ENCODE measurements around the gene PLAU. TPM values are rescaled to one million over a fixed set of nuclear protein-coding genes. Genes with fewer than 3 reads are reported as not detected.

Gene PLAU
- total RNA-seq, 1 experiment from 2014 or later: 1,582 TPM

DNA sequence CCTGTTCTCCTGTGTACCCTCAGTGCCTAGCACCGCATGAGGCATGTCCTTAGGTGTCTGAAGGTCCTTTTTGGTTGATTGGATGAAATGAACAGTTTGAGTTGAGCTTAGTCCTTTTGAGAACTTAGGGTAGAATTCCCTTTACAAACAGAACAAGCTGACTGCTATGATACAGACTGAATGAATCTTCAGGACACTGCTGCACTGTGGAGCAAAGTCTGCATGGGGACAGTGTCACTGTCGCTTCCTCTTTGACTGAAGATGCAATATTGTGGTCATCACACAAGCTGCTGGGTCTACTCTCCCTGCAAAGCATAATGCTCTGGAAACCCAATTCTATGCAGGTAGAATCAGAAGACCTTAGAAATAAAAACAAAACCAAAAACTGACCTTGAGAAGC, 8.6 kb upstream of the PLAU start:
- Histone ChIP-seq H3F3A (ENCODE audit: low read length, unreplicated experiment) (peaks cover 37% of the 10 kb centered on the region), H3K9ac (ENCODE audit: low read length) (no peak overlapping the region), H3K27ac (ENCODE audit: low read length) (no peak overlapping the region), H3K9me3 (ENCODE audit: low read length) (no peaks in the 10 kb centered on the region), H3K4me1 (ENCODE audit: insufficient read depth, low read length) (peaks cover 71% of the 10 kb centered on the region), H3K36me3 (ENCODE audit: low read depth, low read length) (no peaks in the 10 kb centered on the region), H3K4me2 (ENCODE audit: low read length) (no peak overlapping the region), H2AFZ (ENCODE audit: low read length) (no peak overlapping the region; the same call in 1 of the 2 replicates), H4K20me1 (ENCODE audit: low read length) (no peaks in the 10 kb centered on the region), H3K4me3 (ENCODE audit: low read length) (no peak overlapping the region), H3K9me2 (replicated peaks; ENCODE audit: low read length) (no peaks in the 10 kb centered on the region), H3K79me2 (ENCODE audit: low read length) (no peaks in the 10 kb centered on the region), H3K27me3 (ENCODE audit: low read length) (no peaks in the 10 kb centered on the region)
- intact Hi-C loops (cut with micrococcal nuclease): no loop called here
- TF ChIP-seq, protein P1, sequence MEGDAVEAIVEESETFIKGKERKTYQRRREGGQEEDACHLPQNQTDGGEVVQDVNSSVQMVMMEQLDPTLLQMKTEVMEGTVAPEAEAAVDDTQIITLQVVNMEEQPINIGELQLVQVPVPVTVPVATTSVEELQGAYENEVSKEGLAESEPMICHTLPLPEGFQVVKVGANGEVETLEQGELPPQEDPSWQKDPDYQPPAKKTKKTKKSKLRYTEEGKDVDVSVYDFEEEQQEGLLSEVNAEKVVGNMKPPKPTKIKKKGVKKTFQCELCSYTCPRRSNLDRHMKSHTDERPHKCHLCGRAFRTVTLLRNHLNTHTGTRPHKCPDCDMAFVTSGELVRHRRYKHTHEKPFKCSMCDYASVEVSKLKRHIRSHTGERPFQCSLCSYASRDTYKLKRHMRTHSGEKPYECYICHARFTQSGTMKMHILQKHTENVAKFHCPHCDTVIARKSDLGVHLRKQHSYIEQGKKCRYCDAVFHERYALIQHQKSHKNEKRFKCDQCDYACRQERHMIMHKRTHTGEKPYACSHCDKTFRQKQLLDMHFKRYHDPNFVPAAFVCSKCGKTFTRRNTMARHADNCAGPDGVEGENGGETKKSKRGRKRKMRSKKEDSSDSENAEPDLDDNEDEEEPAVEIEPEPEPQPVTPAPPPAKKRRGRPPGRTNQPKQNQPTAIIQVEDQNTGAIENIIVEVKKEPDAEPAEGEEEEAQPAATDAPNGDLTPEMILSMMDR (conservative IDR thresholded peaks at IDR 0.05; ENCODE audit: low read depth, low read length): no peak
- no TSS peak for BruUV-seq (replicated peaks)
- CTCF ChIA-PET: interaction anchor here (0.5 kb wide), 1 partner anchor 56 kb away, joined by 7 read pairs; no protein-coding TSS in a partner anchor
- no peak for DNase-seq
- no peak for ATAC-seq
- POLR2A ChIA-PET (ENCODE audit: unreplicated experiment): interaction anchor here (0.6 kb wide), 1 partner anchor 14 kb away, joined by 15 read pairs; no protein-coding TSS in a partner anchor

DNA sequence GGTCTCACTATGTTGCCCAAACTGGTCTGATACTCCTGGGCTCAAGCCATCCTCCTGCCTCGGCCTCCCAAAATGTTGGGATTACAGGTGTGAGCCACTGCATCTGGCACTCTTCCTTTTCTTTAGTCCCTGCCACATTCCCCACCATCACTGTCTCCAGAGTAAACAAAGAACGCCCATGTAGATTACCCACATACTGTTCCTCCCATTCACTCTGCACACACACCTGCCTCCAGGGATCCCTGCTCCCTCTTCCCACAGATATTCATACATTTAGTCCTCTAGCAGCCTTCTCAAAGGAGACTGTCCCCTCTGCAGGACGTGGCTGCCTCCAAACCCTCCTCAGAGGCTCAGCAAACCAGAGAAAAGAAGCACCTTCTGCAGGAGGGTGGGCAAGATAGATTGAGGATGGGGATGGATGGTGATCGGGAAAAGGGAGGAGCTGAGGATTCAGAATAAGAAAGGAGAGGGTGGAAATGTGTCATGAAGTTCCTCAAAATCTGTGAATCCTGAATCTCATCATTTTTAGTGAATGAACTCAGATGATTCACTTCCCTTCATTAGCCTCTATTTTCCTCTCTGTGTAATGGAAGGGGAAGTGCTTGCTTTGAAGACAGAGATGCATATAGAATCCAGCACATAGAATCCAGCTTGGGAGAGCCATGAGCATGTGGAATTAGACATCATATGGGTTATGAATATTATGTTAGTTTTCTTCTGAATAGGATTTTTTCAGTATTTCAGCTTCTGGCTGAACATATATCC, 5.5 kb upstream of the PLAU start:
- Histone ChIP-seq H3K4me1 (ENCODE audit: insufficient read depth, low read length) (peaks cover 71% of the 10 kb centered on the region), H3K36me3 (ENCODE audit: low read depth, low read length) (no peaks in the 10 kb centered on the region), H3K9ac (ENCODE audit: low read length) (peak overlapping the region; percentile 50), H2AFZ (ENCODE audit: low read length) (no peak overlapping the region), H3K27me3 (ENCODE audit: low read length) (no peaks in the 10 kb centered on the region), H3K9me3 (ENCODE audit: low read length) (no peaks in the 10 kb centered on the region), H3K27ac (ENCODE audit: low read length) (peak overlapping the region; percentile 78), H3F3A (ENCODE audit: low read length, unreplicated experiment) (peaks cover 40% of the 10 kb centered on the region), H3K79me2 (ENCODE audit: low read length) (peaks cover 10% of the 10 kb centered on the region), H3K4me2 (ENCODE audit: low read length) (peak overlapping the region; percentile 27), H4K20me1 (ENCODE audit: low read length) (no peaks in the 10 kb centered on the region), H3K9me2 (replicated peaks; ENCODE audit: low read length) (no peaks in the 10 kb centered on the region), H3K4me3 (ENCODE audit: low read length) (no peak overlapping the region)
- TF ChIP-seq EZH2 (IDR thresholded peaks at IDR 0.05; ENCODE audit: low read length, unreplicated experiment) (no peak), EZH2phosphoT487 (IDR thresholded peaks at IDR 0.05; ENCODE audit: borderline replicate concordance, low read length) (no peak)
- TF ChIP-seq, protein P1 (conservative IDR thresholded peaks at IDR 0.05; ENCODE audit: low read depth, low read length): no peak
- DNase-seq (peak; percentile 95), ATAC-seq (no peak)
- ChIA-PET POLR2A (ENCODE audit: unreplicated experiment) (interaction anchor here (7.2 kb wide), 1 partner anchor 18 kb away, joined by 182 read pairs; no protein-coding TSS in a partner anchor), CTCF (interaction anchor here (1.6 to 4.5 kb wide), 2 partner anchors 18 to 25 kb away, joined by 8 to 90 read pairs; no protein-coding TSS in a partner anchor)
- intact Hi-C loops (cut with micrococcal nuclease): loop anchor here (1.0 kb wide), 1 partner anchor 27 kb away; no protein-coding TSS in a partner anchor
- BruUV-seq (replicated peaks): no TSS peak
